Activated naive CD4-positive, alpha-beta T cell treated with anti-CD3 and anti-CD28 coated beads for 36 hours (primary cell): ENCODE results near the gene ACTR3C. TPM values are rescaled to one million over a fixed set of nuclear protein-coding genes. Genes with fewer than 3 reads are reported as not detected.

Experiments
- total RNA-seq, 2 experiments: library from RNA; stranded (reverse); gene quantifications; one replicate each; pipeline ENCODE4 v1.2.3, GENCODE V29; 2021

Gene ACTR3C
- total RNA-seq, 2 experiments from 2014 or later = 3.1 to 3.4 TPM

Other genes with a start within 250 kb of the ACTR3C start
- gene LRRC61, start 190 bp downstream of the ACTR3C start, total RNA-seq = 10 to 100 TPM; 10.3 to 13.3 TPM
- not detected for gene RARRES2, start 18.1 kb upstream of the ACTR3C start, total RNA-seq
- gene REPIN1, start 45.3 kb upstream of the ACTR3C start, total RNA-seq = 10 to 100 TPM; 45.7 to 49.3 TPM
- gene ZNF775, start 55.8 kb upstream of the ACTR3C start, total RNA-seq = 1 to 10 TPM; 4.5 to 5.2 TPM
- gene GIMAP8, start 127.1 kb upstream of the ACTR3C start, total RNA-seq = 1 to 10 TPM; 9.1 to 9.7 TPM
- 10 to 100 TPM; 41.6 TPM for gene GIMAP7, start 191.3 kb upstream of the ACTR3C start, total RNA-seq
- 100 to 1,000 TPM; 180 to 193 TPM for gene GIMAP4, start 243.8 kb upstream of the ACTR3C start, total RNA-seq